ENCODE results near the gene OBP2B.
A peak's percentile ranks its signal among the peaks of the same experiment; 100 is the strongest.

The OBP2B gene

DNA sequence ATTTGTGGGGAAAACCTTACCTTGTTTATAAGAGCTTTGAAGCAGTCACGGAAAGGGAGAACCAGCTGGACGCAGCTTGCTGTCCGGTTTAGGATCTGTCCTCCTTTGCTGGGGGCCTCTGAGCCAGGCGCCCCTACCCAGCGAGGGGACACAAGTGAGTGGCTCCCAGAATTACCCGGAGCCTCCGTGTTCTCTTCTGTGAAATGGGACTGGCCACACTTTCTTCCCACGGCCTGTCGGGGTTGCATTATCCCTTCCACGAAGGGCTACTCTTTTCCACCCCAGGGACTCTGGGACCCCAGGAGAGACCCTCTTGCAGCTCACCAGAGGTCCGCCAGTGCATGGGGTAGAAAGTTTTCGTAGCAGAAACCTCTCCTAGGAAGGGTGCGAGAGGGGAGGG lies 44.9 kb downstream of the OBP2B start:
- DNase-seq = no peak

DNA sequence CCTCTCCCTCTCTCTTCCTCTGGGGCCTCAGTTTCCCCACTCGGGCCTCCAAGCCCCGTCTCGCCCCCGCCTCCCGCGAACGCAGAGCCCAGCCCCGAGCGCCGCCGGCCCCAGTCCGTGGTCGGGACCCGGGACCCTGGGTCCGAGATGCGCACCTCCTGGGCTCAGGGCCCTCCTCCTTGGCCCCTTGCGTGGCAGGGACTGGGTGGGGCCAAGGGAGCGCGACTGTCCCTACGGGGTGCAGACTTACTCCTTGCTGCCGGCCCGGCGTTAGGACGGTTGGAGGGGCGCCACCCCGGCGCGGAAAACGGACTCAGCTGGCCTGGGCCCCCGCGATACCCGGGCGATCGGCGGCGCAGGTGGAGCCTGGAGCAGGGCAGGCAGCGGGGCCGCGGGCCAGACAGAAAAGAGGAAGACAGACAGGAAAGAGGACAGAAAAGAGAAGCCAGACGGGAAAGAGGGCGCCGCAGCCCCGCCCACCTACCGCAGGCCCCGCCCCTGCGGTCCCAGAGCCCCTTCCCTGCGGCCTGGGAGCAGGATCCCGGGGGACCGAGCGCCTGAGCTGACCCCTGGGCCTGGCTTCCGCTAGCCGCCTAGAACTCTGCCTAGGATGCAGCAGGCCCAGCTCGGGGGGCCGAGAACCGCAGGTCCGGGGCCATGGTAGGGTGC lies 45.4 kb downstream of the OBP2B start, which contains the start of gene GBGT1:
GBGT1 (minus strand) TSS at position 411 of the 669 bp plus-strand sequence. CDS start 1,502 bp downstream, outside the sequence.
- peak; percentile 42 to 56 for DNase-seq

DNA sequence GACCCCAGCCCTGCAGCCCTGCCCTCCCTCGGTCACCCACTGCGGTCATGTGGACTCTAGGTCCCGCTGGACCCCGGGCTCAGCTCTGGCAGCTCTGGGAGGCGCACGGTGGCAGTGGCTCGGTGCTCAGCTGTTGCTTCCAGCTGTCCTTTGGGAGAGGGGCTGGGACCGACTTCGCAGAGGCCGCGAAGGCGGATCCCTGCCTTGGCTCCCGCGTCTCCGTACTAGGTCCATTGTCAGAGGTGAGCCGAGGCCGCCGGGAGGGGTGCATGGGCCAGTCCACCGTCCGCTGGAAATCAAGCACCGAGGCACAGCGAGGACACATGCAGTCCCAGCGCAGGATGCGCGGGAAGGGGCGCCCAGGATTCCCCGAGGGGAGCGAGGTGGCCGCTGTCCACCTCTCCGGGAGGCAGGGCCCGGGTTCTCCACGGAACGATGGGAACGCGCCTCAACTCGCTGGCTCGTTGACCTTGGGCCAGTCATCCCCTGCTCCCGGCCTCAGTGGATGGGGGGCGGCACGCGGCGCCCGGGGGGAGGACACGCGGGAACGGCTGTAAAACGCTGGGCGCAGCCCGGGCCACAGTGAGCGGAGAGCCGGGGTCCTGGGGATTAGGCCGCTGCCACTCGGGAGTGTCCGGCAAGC lies 46.1 kb downstream of the OBP2B start:
- DNase-seq = no peak

DNA sequence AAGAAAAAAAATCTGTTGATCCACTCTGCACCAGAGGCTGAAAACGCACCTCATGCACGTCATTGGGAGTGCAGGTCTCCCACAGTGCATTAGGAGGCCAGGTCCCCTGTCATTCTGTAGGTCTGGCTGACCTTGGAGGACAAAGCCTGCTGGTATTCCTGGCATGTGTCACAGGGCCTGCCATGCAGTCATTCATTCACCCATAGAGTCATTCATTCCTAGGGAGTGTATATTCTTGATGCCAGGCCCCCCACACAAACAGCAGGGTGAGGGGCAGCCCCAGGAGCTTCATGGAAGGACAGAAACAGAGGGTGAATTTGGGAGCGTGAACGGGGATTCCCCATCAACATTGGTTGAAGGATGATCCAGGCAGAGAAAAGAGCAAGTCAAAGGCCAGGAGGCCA lies 47.5 kb downstream of the OBP2B start:
- DNase-seq = no peak

DNA sequence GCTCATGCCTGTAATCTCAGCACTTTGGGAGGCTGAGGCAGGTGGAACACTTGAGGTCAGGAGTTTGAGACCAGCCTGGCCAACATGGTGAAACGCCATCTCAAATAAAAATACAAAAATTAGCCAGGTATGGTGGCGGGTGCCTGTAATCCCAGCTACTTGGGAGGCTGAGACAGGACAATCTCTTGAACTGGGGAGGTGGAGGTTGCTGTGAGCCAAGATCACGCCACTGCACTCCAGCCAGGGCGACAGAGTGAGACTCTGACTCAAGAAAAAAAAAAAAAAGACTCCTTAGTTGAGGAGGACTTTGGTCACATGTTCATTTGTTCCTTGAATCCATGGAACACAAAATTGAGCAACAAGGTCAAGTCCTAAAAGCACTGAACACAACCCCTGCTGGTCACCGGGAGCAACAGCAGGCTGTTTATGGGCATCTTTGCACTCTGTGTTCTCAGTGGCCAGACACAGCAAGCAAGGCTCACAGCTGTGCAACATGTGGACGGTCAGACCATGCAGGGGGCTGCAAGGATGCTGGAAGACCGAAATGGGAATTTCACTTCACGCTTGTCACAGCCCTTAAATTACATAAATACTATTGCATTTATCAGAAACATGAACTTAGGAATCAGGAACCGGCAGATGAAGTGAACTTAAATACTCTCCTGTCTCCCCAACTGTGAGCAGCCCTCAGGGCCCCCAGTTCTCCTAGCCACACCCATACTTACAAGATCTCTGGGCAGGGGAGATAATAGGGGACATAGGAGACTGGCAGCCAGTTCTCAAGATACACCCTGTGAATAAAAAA lies 48.1 kb downstream of the OBP2B start:
- peak; percentile 36 to 56 for DNase-seq

DNA sequence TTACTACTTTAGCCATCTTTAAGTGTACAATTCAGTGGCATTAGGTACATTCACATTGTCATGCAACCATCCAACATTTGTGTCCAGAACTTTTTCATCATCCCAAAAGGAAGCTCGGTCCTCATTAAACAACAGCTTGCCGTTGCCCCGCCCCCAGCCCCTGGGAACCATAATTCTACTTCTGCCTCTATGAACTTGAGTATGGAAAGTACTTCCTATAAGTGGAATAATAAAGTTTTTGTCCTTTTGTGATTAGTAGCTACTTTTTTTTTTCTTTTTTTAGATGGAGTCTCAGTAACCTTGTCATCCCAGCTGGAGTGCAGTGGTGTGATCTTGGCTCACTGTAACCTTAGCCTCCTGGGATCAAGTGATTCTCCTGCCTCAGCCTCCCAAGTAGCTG lies 50.4 kb downstream of the OBP2B start:
- DNase-seq = no peak

Data from CD4-positive, alpha-beta T cell treated with Interferon alpha-2 for 1 hour (primary cell).